GM18519 (cell line): ENCODE results near the gene IL17REL.
"Not testable (repeated sequence)": the region's sequence is repeated elsewhere in the genome, so short reads cannot be mapped to it uniquely, and the experiment has no call there.

Source experiments
- ATAC-seq: cut with Tn5 transposase; IDR thresholded peaks from one replicate; pipeline ENCODE4 v1.9.1; 2021; ENCODE audit warnings: mild to moderate bottlenecking, moderate library complexity; ENCODE audit not compliant: unreplicated experiment, low FRiP score

The IL17REL gene

GRCh38 chr22:49993649-49994360 lies 18.8 kb downstream of the IL17REL start:
- ATAC-seq, result no peak

- no peak for ATAC-seq
Measured at GRCh38 chr22:49992921-49993648, 19.5 kb downstream of the IL17REL start.

GRCh38 chr22:49991907-49992533 lies 20.5 kb downstream of the IL17REL start:
- ATAC-seq, result no peak

- ATAC-seq, result no peak
Measured at GRCh38 chr22:49991167-49991566, 21.4 kb downstream of the IL17REL start.

- not testable (repeated sequence) for ATAC-seq
Measured at GRCh38 chr22:49989826-49990225, 22.7 kb downstream of the IL17REL start.

GRCh38 chr22:49986325-49986724 lies 26.2 kb downstream of the IL17REL start:
- ATAC-seq, result no peak

- ATAC-seq, result no peak
Measured at GRCh38 chr22:49983148-49984042, 29.2 kb downstream of the IL17REL start.

- not testable (repeated sequence) for ATAC-seq
Measured at GRCh38 chr22:49981799-49982198, 30.8 kb downstream of the IL17REL start.

- ATAC-seq, result no peak
Measured at GRCh38 chr22:49979587-49980264, 32.8 kb downstream of the IL17REL start.

GRCh38 chr22:49977578-49977977 lies 35.0 kb downstream of the IL17REL start:
- no peak for ATAC-seq

GRCh38 chr22:49976439-49977175 lies 36.0 kb downstream of the IL17REL start:
- ATAC-seq, result no peak

GRCh38 chr22:49975543-49976389 lies 36.8 kb downstream of the IL17REL start:
- ATAC-seq, result no peak

GRCh38 chr22:49973018-49973961 lies 39.3 kb downstream of the IL17REL start:
- ATAC-seq, result no peak

- ATAC-seq, result no peak
Measured at GRCh38 chr22:49972163-49973017, 40.2 kb downstream of the IL17REL start.

GRCh38 chr22:49971232-49972162 lies 41.1 kb downstream of the IL17REL start:
- ATAC-seq, result peak; percentile 14
